HEK293 (cell line): Measurements from ENCODE around the gene TPD52L2.
A peak's percentile ranks its signal among the peaks of the same experiment; 100 is the strongest.

ENCODE experiments used
- BCL11A ChIP-seq: fragments of 450-650 bp; formaldehyde crosslinking; IDR thresholded peaks from 2 replicates; pipeline ENCODE4 v1.5.1; 2016; ENCODE audit warnings: low read depth, missing biosample characterization, missing genetic modification characterization
- GLIS1 ChIP-seq: fragments of 450-650 bp; formaldehyde crosslinking; IDR thresholded peaks from 2 replicates; pipeline ENCODE4 v1.5.1; 2016; ENCODE audit warnings: missing biosample characterization, missing genetic modification characterization
- IKZF3 ChIP-seq: fragments of 450-650 bp; IDR thresholded peaks from 2 replicates; pipeline ENCODE4 v1.5.0; 2018; ENCODE audit warnings: missing biosample characterization, mild to moderate bottlenecking, missing genetic modification characterization, moderate library complexity
- KLF1 ChIP-seq: fragments of 450-650 bp; formaldehyde crosslinking; IDR thresholded peaks from 2 replicates; pipeline ENCODE4 v1.5.1; 2016; ENCODE audit warnings: missing biosample characterization, missing genetic modification characterization
- MYNN ChIP-seq: fragments of 450-650 bp; formaldehyde crosslinking; IDR thresholded peaks from 2 replicates; pipeline ENCODE4 v1.5.1; 2016; ENCODE audit warnings: missing biosample characterization, missing genetic modification characterization, borderline replicate concordance
- REPIN1 ChIP-seq: fragments of 450-650 bp; formaldehyde crosslinking; IDR thresholded peaks from 2 replicates; pipeline ENCODE4 v1.5.1; 2017; ENCODE audit warnings: missing biosample characterization, missing genetic modification characterization, low read depth
- SP3 ChIP-seq: fragments of 450-650 bp; formaldehyde crosslinking; IDR thresholded peaks from 2 replicates; pipeline ENCODE4 v1.5.1; 2016; ENCODE audit warnings: missing biosample characterization, missing genetic modification characterization
- ZBTB20 ChIP-seq: fragments of 450-650 bp; formaldehyde crosslinking; IDR thresholded peaks from 2 replicates; pipeline ENCODE4 v1.5.1; 2016; ENCODE audit warnings: missing biosample characterization, missing genetic modification characterization
- ZFHX2 ChIP-seq: fragments of 450-650 bp; formaldehyde crosslinking; conservative IDR thresholded peaks from 2 replicates; pipeline ENCODE4 v1.5.1; 2016; ENCODE audit warnings: missing biosample characterization, missing genetic modification characterization
- ZFP69B ChIP-seq: fragments of 450-650 bp; formaldehyde crosslinking; IDR thresholded peaks from 2 replicates; pipeline ENCODE4 v1.5.1; 2016; ENCODE audit warnings: missing biosample characterization, missing genetic modification characterization
- ZIC2 ChIP-seq: fragments of 450-650 bp; formaldehyde crosslinking; IDR thresholded peaks from 2 replicates; pipeline ENCODE4 v1.5.1; 2016; ENCODE audit warnings: missing biosample characterization, missing genetic modification characterization
- ZNF146 ChIP-seq: fragments of 450-650 bp; formaldehyde crosslinking; IDR thresholded peaks from 2 replicates; pipeline ENCODE4 v1.5.1; 2016; ENCODE audit warnings: missing biosample characterization, missing genetic modification characterization
- ZNF155 ChIP-seq: fragments of 450-650 bp; formaldehyde crosslinking; IDR thresholded peaks from 2 replicates; pipeline ENCODE4 v1.5.1; 2016; ENCODE audit warnings: missing biosample characterization, missing genetic modification characterization
- ZNF169 ChIP-seq: fragments of 450-650 bp; formaldehyde crosslinking; IDR thresholded peaks from 2 replicates; pipeline ENCODE4 v1.5.1; 2016; ENCODE audit warnings: missing biosample characterization, missing genetic modification characterization
- ZNF248 ChIP-seq: fragments of 450-650 bp; formaldehyde crosslinking; IDR thresholded peaks from 2 replicates; pipeline ENCODE4 v1.5.1; 2017; ENCODE audit warnings: missing biosample characterization, missing genetic modification characterization
- ZNF473 ChIP-seq: fragments of 450-650 bp; formaldehyde crosslinking; IDR thresholded peaks from 2 replicates; pipeline ENCODE4 v1.5.1; 2017; ENCODE audit warnings: missing biosample characterization, missing genetic modification characterization
- ZNF544 ChIP-seq: fragments of 450-650 bp; formaldehyde crosslinking; IDR thresholded peaks from 2 replicates; pipeline ENCODE4 v1.5.0; 2017; ENCODE audit warnings: missing biosample characterization, missing genetic modification characterization
- ZNF658 ChIP-seq: fragments of 450-650 bp; formaldehyde crosslinking; IDR thresholded peaks from 2 replicates; pipeline ENCODE4; 2016; ENCODE audit warnings: missing biosample characterization, missing genetic modification characterization
- ZNF660 ChIP-seq: fragments of 450-650 bp; IDR thresholded peaks from 2 replicates; pipeline ENCODE4 v1.5.1; 2018; ENCODE audit warnings: missing biosample characterization, mild to moderate bottlenecking, missing genetic modification characterization
- ZNF664 ChIP-seq: fragments of 450-650 bp; formaldehyde crosslinking; IDR thresholded peaks from 2 replicates; pipeline ENCODE4 v1.5.1; 2016; ENCODE audit warnings: missing biosample characterization, missing genetic modification characterization
- ZNF707 ChIP-seq: fragments of 450-650 bp; formaldehyde crosslinking; IDR thresholded peaks from 2 replicates; pipeline ENCODE4 v1.5.1; 2016; ENCODE audit warnings: missing biosample characterization, missing genetic modification characterization
- ZNF776 ChIP-seq: fragments of 450-650 bp; formaldehyde crosslinking; IDR thresholded peaks from 2 replicates; pipeline ENCODE4 v1.5.0; 2017; ENCODE audit warnings: missing biosample characterization, missing genetic modification characterization, borderline replicate concordance
- ZSCAN23 ChIP-seq: fragments of 450-650 bp; formaldehyde crosslinking; IDR thresholded peaks from 2 replicates; pipeline ENCODE4 v1.5.1; 2016; ENCODE audit warnings: missing biosample characterization, missing genetic modification characterization
- TF ChIP-seq, protein P1 (sequence below): fragments of 450-650 bp; formaldehyde crosslinking; IDR thresholded peaks from 2 replicates; pipeline ENCODE4 v1.5.1; 2016; ENCODE audit warnings: missing biosample characterization, missing genetic modification characterization
- TF ChIP-seq, protein P2 (sequence below): fragments of 450-650 bp; formaldehyde crosslinking; IDR thresholded peaks from 2 replicates; pipeline ENCODE4 v1.5.1; 2017; ENCODE audit warnings: missing biosample characterization, mild to moderate bottlenecking, missing genetic modification characterization, moderate library complexity
- TF ChIP-seq, protein P3 (sequence below): fragments of 450-650 bp; formaldehyde crosslinking; conservative IDR thresholded peaks from 2 replicates; pipeline ENCODE4 v1.5.1; 2016; ENCODE audit warnings: low read depth, missing biosample characterization, missing genetic modification characterization
- TF ChIP-seq, protein P4 (sequence below): fragments of 450-650 bp; formaldehyde crosslinking; IDR thresholded peaks from 2 replicates; pipeline ENCODE4 v1.5.1; 2016; ENCODE audit warnings: missing biosample characterization, missing genetic modification characterization, borderline replicate concordance
- TF ChIP-seq, protein P5 (sequence below): fragments of 450-650 bp; formaldehyde crosslinking; optimal IDR thresholded peaks from 2 replicates; pipeline ENCODE3; 2016; ENCODE audit warnings: missing biosample characterization, mild to moderate bottlenecking, missing genetic modification characterization
- TF ChIP-seq, protein P6 (sequence below): fragments of 450-650 bp; formaldehyde crosslinking; IDR thresholded peaks from 2 replicates; pipeline ENCODE4 v1.5.1; 2017; ENCODE audit warnings: missing biosample characterization, missing genetic modification characterization

The TPD52L2 gene

DNA sequence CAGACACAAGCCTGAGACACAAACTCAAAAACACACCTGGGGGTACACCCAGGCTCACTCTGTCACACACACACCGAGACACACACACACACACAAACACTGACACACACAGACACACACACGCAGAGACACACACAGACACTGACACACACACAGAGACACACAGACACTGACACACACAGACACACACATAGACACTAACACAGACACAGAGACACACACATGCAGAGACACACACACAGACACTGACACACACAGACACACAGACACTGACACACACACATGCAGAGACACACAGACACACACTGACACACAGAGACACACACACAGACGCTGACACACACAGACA is 18.2 kb upstream of the TPD52L2 start (continued):
- no peak for TF ChIP-seq ZNF658
- TF ChIP-seq, protein P1, sequence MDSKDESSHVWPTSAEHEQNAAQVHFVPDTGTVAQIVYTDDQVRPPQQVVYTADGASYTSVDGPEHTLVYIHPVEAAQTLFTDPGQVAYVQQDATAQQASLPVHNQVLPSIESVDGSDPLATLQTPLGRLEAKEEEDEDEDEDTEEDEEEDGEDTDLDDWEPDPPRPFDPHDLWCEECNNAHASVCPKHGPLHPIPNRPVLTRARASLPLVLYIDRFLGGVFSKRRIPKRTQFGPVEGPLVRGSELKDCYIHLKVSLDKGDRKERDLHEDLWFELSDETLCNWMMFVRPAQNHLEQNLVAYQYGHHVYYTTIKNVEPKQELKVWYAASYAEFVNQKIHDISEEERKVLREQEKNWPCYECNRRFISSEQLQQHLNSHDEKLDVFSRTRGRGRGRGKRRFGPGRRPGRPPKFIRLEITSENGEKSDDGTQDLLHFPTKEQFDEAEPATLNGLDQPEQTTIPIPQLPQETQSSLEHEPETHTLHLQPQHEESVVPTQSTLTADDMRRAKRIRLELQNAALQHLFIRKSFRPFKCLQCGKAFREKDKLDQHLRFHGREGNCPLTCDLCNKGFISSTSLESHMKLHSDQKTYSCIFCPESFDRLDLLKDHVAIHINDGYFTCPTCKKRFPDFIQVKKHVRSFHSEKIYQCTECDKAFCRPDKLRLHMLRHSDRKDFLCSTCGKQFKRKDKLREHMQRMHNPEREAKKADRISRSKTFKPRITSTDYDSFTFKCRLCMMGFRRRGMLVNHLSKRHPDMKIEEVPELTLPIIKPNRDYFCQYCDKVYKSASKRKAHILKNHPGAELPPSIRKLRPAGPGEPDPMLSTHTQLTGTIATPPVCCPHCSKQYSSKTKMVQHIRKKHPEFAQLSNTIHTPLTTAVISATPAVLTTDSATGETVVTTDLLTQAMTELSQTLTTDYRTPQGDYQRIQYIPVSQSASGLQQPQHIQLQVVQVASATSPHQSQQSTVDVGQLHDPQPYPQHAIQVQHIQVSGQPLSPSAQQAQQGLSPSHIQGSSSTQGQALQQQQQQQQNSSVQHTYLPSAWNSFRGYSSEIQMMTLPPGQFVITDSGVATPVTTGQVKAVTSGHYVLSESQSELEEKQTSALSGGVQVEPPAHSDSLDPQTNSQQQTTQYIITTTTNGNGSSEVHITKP (tag by site-specific recombination) = no peak
- no peak for TF ChIP-seq ZFHX2 (tag by site-specific recombination)
- TF ChIP-seq ZBTB20 (tag by site-specific recombination) = no peak
- 0 out of 2 replicates have a peak, but pooled peaks have one; percentile 34 for TF ChIP-seq ZNF776 (tag by site-specific recombination)
- TF ChIP-seq, protein P2, sequence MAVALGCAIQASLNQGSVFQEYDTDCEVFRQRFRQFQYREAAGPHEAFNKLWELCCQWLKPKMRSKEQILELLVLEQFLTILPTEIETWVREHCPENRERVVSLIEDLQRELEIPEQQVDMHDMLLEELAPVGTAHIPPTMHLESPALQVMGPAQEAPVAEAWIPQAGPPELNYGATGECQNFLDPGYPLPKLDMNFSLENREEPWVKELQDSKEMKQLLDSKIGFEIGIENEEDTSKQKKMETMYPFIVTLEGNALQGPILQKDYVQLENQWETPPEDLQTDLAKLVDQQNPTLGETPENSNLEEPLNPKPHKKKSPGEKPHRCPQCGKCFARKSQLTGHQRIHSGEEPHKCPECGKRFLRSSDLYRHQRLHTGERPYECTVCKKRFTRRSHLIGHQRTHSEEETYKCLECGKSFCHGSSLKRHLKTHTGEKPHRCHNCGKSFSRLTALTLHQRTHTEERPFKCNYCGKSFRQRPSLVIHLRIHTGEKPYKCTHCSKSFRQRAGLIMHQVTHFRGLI (tag by site-specific recombination) = no peak
- TF ChIP-seq MYNN (tag by site-specific recombination) = no peak
- TF ChIP-seq GLIS1 (tag by site-specific recombination) = peak; percentile 36; the same call in 1 of the 2 replicates
- TF ChIP-seq ZNF155 = no peak
- TF ChIP-seq ZSCAN23 (tag by site-specific recombination) = no peak
- TF ChIP-seq, protein P3, sequence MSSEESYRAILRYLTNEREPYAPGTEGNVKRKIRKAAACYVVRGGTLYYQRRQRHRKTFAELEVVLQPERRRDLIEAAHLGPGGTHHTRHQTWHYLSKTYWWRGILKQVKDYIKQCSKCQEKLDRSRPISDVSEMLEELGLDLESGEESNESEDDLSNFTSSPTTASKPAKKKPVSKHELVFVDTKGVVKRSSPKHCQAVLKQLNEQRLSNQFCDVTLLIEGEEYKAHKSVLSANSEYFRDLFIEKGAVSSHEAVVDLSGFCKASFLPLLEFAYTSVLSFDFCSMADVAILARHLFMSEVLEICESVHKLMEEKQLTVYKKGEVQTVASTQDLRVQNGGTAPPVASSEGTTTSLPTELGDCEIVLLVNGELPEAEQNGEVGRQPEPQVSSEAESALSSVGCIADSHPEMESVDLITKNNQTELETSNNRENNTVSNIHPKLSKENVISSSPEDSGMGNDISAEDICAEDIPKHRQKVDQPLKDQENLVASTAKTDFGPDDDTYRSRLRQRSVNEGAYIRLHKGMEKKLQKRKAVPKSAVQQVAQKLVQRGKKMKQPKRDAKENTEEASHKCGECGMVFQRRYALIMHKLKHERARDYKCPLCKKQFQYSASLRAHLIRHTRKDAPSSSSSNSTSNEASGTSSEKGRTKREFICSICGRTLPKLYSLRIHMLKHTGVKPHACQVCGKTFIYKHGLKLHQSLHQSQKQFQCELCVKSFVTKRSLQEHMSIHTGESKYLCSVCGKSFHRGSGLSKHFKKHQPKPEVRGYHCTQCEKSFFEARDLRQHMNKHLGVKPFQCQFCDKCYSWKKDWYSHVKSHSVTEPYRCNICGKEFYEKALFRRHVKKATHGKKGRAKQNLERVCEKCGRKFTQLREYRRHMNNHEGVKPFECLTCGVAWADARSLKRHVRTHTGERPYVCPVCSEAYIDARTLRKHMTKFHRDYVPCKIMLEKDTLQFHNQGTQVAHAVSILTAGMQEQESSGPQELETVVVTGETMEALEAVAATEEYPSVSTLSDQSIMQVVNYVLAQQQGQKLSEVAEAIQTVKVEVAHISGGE (tag by site-specific recombination) = no peak
- no peak for TF ChIP-seq ZNF707 (tag by site-specific recombination)
- no peak for TF ChIP-seq SP3 (tag by site-specific recombination)
- no peak for TF ChIP-seq KLF1 (tag by site-specific recombination)
- TF ChIP-seq ZNF544 (tag by site-specific recombination) = 0 out of 2 replicates have a peak, but pooled peaks have one; percentile 13
- peak; percentile 58; the same call in 1 of the 2 replicates for TF ChIP-seq ZNF473 (tag by site-specific recombination)
- TF ChIP-seq, protein P4, sequence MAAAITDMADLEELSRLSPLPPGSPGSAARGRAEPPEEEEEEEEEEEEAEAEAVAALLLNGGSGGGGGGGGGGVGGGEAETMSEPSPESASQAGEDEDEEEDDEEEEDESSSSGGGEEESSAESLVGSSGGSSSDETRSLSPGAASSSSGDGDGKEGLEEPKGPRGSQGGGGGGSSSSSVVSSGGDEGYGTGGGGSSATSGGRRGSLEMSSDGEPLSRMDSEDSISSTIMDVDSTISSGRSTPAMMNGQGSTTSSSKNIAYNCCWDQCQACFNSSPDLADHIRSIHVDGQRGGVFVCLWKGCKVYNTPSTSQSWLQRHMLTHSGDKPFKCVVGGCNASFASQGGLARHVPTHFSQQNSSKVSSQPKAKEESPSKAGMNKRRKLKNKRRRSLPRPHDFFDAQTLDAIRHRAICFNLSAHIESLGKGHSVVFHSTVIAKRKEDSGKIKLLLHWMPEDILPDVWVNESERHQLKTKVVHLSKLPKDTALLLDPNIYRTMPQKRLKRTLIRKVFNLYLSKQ (tag by site-specific recombination) = no peak
- TF ChIP-seq ZNF664 (tag by site-specific recombination) = no peak
- TF ChIP-seq, protein P5, sequence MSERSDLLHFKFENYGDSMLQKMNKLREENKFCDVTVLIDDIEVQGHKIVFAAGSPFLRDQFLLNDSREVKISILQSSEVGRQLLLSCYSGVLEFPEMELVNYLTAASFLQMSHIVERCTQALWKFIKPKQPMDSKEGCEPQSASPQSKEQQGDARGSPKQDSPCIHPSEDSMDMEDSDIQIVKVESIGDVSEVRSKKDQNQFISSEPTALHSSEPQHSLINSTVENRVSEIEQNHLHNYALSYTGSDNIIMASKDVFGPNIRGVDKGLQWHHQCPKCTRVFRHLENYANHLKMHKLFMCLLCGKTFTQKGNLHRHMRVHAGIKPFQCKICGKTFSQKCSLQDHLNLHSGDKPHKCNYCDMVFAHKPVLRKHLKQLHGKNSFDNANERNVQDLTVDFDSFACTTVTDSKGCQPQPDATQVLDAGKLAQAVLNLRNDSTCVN = peak; percentile 29
- TF ChIP-seq ZIC2 (tag by site-specific recombination) = no peak
- no peak for TF ChIP-seq BCL11A (tag by site-specific recombination)
- TF ChIP-seq ZFP69B (tag by site-specific recombination) = no peak
- no peak for TF ChIP-seq ZNF146 (tag by site-specific recombination)
- no peak for TF ChIP-seq REPIN1
- no peak for TF ChIP-seq ZNF169 (tag by site-specific recombination)
- TF ChIP-seq ZNF660 (tag by site-specific recombination) = no peak
- no peak for TF ChIP-seq ZNF248
- TF ChIP-seq IKZF3 = no peak
- TF ChIP-seq, protein P6, sequence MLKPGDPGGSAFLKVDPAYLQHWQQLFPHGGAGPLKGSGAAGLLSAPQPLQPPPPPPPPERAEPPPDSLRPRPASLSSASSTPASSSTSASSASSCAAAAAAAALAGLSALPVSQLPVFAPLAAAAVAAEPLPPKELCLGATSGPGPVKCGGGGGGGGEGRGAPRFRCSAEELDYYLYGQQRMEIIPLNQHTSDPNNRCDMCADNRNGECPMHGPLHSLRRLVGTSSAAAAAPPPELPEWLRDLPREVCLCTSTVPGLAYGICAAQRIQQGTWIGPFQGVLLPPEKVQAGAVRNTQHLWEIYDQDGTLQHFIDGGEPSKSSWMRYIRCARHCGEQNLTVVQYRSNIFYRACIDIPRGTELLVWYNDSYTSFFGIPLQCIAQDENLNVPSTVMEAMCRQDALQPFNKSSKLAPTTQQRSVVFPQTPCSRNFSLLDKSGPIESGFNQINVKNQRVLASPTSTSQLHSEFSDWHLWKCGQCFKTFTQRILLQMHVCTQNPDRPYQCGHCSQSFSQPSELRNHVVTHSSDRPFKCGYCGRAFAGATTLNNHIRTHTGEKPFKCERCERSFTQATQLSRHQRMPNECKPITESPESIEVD = no peak
